Measurements from ENCODE around the gene KIAA1217.

Gene KIAA1217

GRCh38 chr10:24468281-24468751 lies 259.4 kb downstream of the KIAA1217 start:
- Histone ChIP-seq H3K4me3 (ENCODE audit: low read length) (no peak overlapping the region), H3K4me2 (ENCODE audit: low read length) (no peak overlapping the region), H3K9ac (ENCODE audit: low read length) (no peak overlapping the region), H3K4me1 (ENCODE audit: low read length) (peaks cover 28% of the 10 kb centered on the region), H3K27ac (ENCODE audit: low read length) (no peak overlapping the region), H3K36me3 (replicated peaks; ENCODE audit: low read depth, low read length) (no peaks in the 10 kb centered on the region), H4K20me1 (ENCODE audit: insufficient read depth, low read length) (no peaks in the 10 kb centered on the region), H3K79me2 (ENCODE audit: low read length) (no peaks in the 10 kb centered on the region), H3K27me3 (ENCODE audit: low read depth, low read length) (peaks cover 8% of the 10 kb centered on the region; the same call in 1 of the 2 replicates), H3K9me3 (ENCODE audit: insufficient read depth, low read length) (no peaks in the 10 kb centered on the region), H2AFZ (ENCODE audit: low read depth, low read length) (no peak overlapping the region)
- TF ChIP-seq EZH2phosphoT487 (IDR thresholded peaks at IDR 0.05; ENCODE audit: low read depth) (no peak), CTCF (IDR thresholded peaks at IDR 0.05; ENCODE audit: low read depth, low read length) (no peak)

GRCh38 chr10:24469993-24470392 lies 261.1 kb downstream of the KIAA1217 start:
- Histone ChIP-seq H3K4me1 (ENCODE audit: low read length) (peaks cover 20% of the 10 kb centered on the region), H2AFZ (ENCODE audit: low read depth, low read length) (no peak overlapping the region), H4K20me1 (ENCODE audit: insufficient read depth, low read length) (no peaks in the 10 kb centered on the region), H3K27ac (ENCODE audit: low read length) (no peak overlapping the region), H3K4me3 (ENCODE audit: low read length) (no peak overlapping the region), H3K79me2 (ENCODE audit: low read length) (no peaks in the 10 kb centered on the region), H3K9me3 (ENCODE audit: insufficient read depth, low read length) (no peaks in the 10 kb centered on the region), H3K4me2 (ENCODE audit: low read length) (no peak overlapping the region), H3K36me3 (replicated peaks; ENCODE audit: low read depth, low read length) (no peaks in the 10 kb centered on the region), H3K9ac (ENCODE audit: low read length) (no peak overlapping the region), H3K27me3 (ENCODE audit: low read depth, low read length) (peaks cover 8% of the 10 kb centered on the region; the same call in 1 of the 2 replicates)
- TF ChIP-seq CTCF (IDR thresholded peaks at IDR 0.05; ENCODE audit: low read depth, low read length) (no peak), EZH2phosphoT487 (IDR thresholded peaks at IDR 0.05; ENCODE audit: low read depth) (no peak)

GRCh38 chr10:24475598-24475997 lies 266.7 kb downstream of the KIAA1217 start:
- Histone ChIP-seq H3K36me3 (replicated peaks; ENCODE audit: low read depth, low read length) (peaks cover 4% of the 10 kb centered on the region), H3K27ac (ENCODE audit: low read length) (no peak overlapping the region), H3K4me3 (ENCODE audit: low read length) (no peak overlapping the region), H3K9me3 (ENCODE audit: insufficient read depth, low read length) (no peaks in the 10 kb centered on the region), H4K20me1 (ENCODE audit: insufficient read depth, low read length) (no peaks in the 10 kb centered on the region), H3K4me1 (ENCODE audit: low read length) (no peaks in the 10 kb centered on the region), H3K79me2 (ENCODE audit: low read length) (no peaks in the 10 kb centered on the region), H2AFZ (ENCODE audit: low read depth, low read length) (no peak overlapping the region), H3K4me2 (ENCODE audit: low read length) (no peak overlapping the region), H3K27me3 (ENCODE audit: low read depth, low read length) (no peaks in the 10 kb centered on the region), H3K9ac (ENCODE audit: low read length) (no peak overlapping the region)
- TF ChIP-seq CTCF (IDR thresholded peaks at IDR 0.05; ENCODE audit: low read depth, low read length) (no peak), EZH2phosphoT487 (IDR thresholded peaks at IDR 0.05; ENCODE audit: low read depth) (no peak)

- H3K36me3 ChIP-seq (replicated peaks; ENCODE audit: low read depth, low read length) = peaks cover 4% of the 10 kb centered on the region
These were observed 268.2 kb downstream of the KIAA1217 start for GRCh38 chr10:24476913-24477701.

More at GRCh38 chr10:24476913-24477701, 268.2 kb downstream of the KIAA1217 start:
- Histone ChIP-seq H3K79me2 (ENCODE audit: low read length) (no peaks in the 10 kb centered on the region), H3K27me3 (ENCODE audit: low read depth, low read length) (no peaks in the 10 kb centered on the region), H3K9ac (ENCODE audit: low read length) (no peak overlapping the region), H3K4me2 (ENCODE audit: low read length) (no peak overlapping the region), H4K20me1 (ENCODE audit: insufficient read depth, low read length) (no peaks in the 10 kb centered on the region), H2AFZ (ENCODE audit: low read depth, low read length) (no peak overlapping the region), H3K27ac (ENCODE audit: low read length) (no peak overlapping the region), H3K4me3 (ENCODE audit: low read length) (no peak overlapping the region), H3K4me1 (ENCODE audit: low read length) (no peaks in the 10 kb centered on the region), H3K9me3 (ENCODE audit: insufficient read depth, low read length) (no peaks in the 10 kb centered on the region)
- TF ChIP-seq EZH2phosphoT487 (IDR thresholded peaks at IDR 0.05; ENCODE audit: low read depth) (no peak), CTCF (IDR thresholded peaks at IDR 0.05; ENCODE audit: low read depth, low read length) (no peak)
